COLO668 (cell line): ENCODE data around the gene SHKBP1.
"Not testable (repeated sequence)": the region's sequence is repeated elsewhere in the genome, so short reads cannot be mapped to it uniquely, and the experiment has no call there.

ENCODE experiments used
- DNase-seq: peaks from one replicate; lab custom pipeline; 2025; ENCODE audit not compliant: unreplicated experiment; lab: John Stamatoyannopoulos, UW

SHKBP1 gene

GRCh38 chr19:40584007-40584406 lies 7.3 kb downstream of the SHKBP1 start:
- no peak for DNase-seq

- no peak for DNase-seq
Observed at GRCh38 chr19:40585241-40585981, 8.7 kb downstream of the SHKBP1 start.

GRCh38 chr19:40585982-40586422 lies 9.3 kb downstream of the SHKBP1 start:
- no peak for DNase-seq

GRCh38 chr19:40586611-40587010 lies 9.9 kb downstream of the SHKBP1 start:
- DNase-seq: no peak

- DNase-seq: no peak
Observed at GRCh38 chr19:40588110-40588854, 11.6 kb downstream of the SHKBP1 start.

- peak; percentile 5 for DNase-seq
Observed at GRCh38 chr19:40588926-40589569, 12.4 kb downstream of the SHKBP1 start.

GRCh38 chr19:40589591-40590429 lies 13.1 kb downstream of the SHKBP1 start:
- DNase-seq: no peak

- DNase-seq: no peak
Observed at GRCh38 chr19:40590464-40591265, 14.0 kb downstream of the SHKBP1 start.

- DNase-seq: not testable (repeated sequence)
Observed at GRCh38 chr19:40591724-40592123, 15.1 kb downstream of the SHKBP1 start.

- peak; percentile 23 for DNase-seq
Observed at GRCh38 chr19:40592170-40592569, 15.5 kb downstream of the SHKBP1 start.

- peak; percentile 23 for DNase-seq
Observed at GRCh38 chr19:40594255-40594654, 17.6 kb downstream of the SHKBP1 start.

GRCh38 chr19:40594657-40595091 lies 18.0 kb downstream of the SHKBP1 start:
- no peak for DNase-seq

- DNase-seq: no peak
Observed at GRCh38 chr19:40596608-40597328, 20.1 kb downstream of the SHKBP1 start.

GRCh38 chr19:40597329-40597838 lies 20.7 kb downstream of the SHKBP1 start:
- no peak for DNase-seq

GRCh38 chr19:40598121-40598917 lies 21.6 kb downstream of the SHKBP1 start:
- DNase-seq: peak; percentile 76

- no peak for DNase-seq
Observed at GRCh38 chr19:40598918-40599307, 22.2 kb downstream of the SHKBP1 start.

GRCh38 chr19:40599331-40599901 lies 22.7 kb downstream of the SHKBP1 start:
- no peak for DNase-seq
